Calu3 (cell line): ENCODE results near the gene ZPLD1. TPM values are rescaled to one million over a fixed set of nuclear protein-coding genes. Genes with fewer than 3 reads are reported as not detected.

Experiments used
- BruUV-seq: library from RNA; stranded (reverse); fragments of 400-500 nt; replicated peaks from 2 replicates; lab custom pipeline; 2021; lab: Mats Ljungman, UMichigan
- CTCF ChIA-PET: fragments of 300-600 bp; sonication (Branson Sonifier 250); formaldehyde crosslinking; loops from one replicate; lab custom pipeline; 2022; ENCODE audit warnings: antibody characterized with exemption; lab: Charles Lee
- DNase-seq: peaks from one replicate; pipeline ENCODE4 v3.0.0; 2022
- H3K27ac Mint-ChIP-seq: one replicate; pipeline ENCODE4 v1.8.0; 2022; ENCODE audit warnings: mixed read lengths; ENCODE audit not compliant: unreplicated experiment
- H3K27me3 Mint-ChIP-seq: one replicate; pipeline ENCODE4 v1.8.0; 2022; ENCODE audit warnings: mixed read lengths; ENCODE audit not compliant: unreplicated experiment
- H3K36me3 Mint-ChIP-seq: one replicate; pipeline ENCODE4 v1.8.0; 2022; ENCODE audit warnings: mild to moderate bottlenecking, moderate library complexity, mixed read lengths; ENCODE audit not compliant: insufficient read depth, unreplicated experiment
- H3K4me1 Mint-ChIP-seq: one replicate; pipeline ENCODE4 v1.8.0; 2022; ENCODE audit warnings: mild to moderate bottlenecking, low read depth, mixed read lengths; ENCODE audit not compliant: unreplicated experiment
- H3K4me3 Mint-ChIP-seq: one replicate; pipeline ENCODE4 v1.8.0; 2022; ENCODE audit warnings: mild to moderate bottlenecking, low read depth, moderate library complexity, mixed read lengths; ENCODE audit not compliant: unreplicated experiment
- H3K9me3 Mint-ChIP-seq: one replicate; pipeline ENCODE4 v1.8.0; 2022; ENCODE audit warnings: low read depth, mixed read lengths; ENCODE audit not compliant: unreplicated experiment
- intact Hi-C: fragments of 100-400 bp; cut with micrococcal nuclease; formaldehyde crosslinking; loops from one replicate; pipeline ENCODE4 v1.10.0; 2022; ENCODE audit not compliant: unreplicated experiment
- total RNA-seq: library from RNA; stranded (reverse); gene quantifications from 2 replicates; pipeline ENCODE4 v1.2.3, GENCODE V29; 2022
- TF ChIP-seq, protein P1 (sequence below): fragments of 200-600 bp; IDR thresholded peaks from one replicate; pipeline ENCODE4 v1.8.0; 2022; ENCODE audit warnings: antibody characterized with exemption; ENCODE audit not compliant: unreplicated experiment

Gene ZPLD1
- total RNA-seq, 1 experiment from 2014 or later: 0.64 TPM

DNA sequence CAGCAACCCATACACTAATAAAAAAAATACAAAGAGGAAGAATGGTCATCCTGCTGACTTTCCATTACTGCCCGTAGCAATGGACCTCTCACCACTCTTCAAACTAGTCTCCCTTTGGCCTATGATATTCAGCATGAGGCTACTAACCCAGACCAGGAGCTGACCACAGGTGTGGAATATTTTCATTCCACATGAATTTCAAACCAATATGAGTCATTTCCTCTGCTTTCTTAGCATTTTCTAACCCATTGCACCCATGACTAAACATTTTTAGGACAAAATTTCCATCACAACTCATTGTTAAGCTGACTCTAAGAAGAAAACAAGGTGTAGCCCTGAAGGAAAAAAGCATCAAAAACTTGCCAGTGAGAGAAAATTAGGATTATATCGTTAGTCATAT is 34.0 kb upstream of the ZPLD1 start:
- no peaks in the 10 kb centered on the region for H3K27me3 Mint-ChIP-seq
- no TSS peak for BruUV-seq
- H3K4me1 Mint-ChIP-seq: peaks cover 20% of the 10 kb centered on the region
- no peak for DNase-seq
- intact Hi-C loops: loop anchor here (10.0 kb wide), 1 partner anchor 56 kb away; no protein-coding TSS in a partner anchor
- H3K27ac Mint-ChIP-seq: peak overlapping the region; percentile 83
- CTCF ChIA-PET: no interaction called here
- no peaks in the 10 kb centered on the region for H3K36me3 Mint-ChIP-seq
- H3K9me3 Mint-ChIP-seq: no peaks in the 10 kb centered on the region
- H3K4me3 Mint-ChIP-seq: no peak overlapping the region
- TF ChIP-seq, protein P1, sequence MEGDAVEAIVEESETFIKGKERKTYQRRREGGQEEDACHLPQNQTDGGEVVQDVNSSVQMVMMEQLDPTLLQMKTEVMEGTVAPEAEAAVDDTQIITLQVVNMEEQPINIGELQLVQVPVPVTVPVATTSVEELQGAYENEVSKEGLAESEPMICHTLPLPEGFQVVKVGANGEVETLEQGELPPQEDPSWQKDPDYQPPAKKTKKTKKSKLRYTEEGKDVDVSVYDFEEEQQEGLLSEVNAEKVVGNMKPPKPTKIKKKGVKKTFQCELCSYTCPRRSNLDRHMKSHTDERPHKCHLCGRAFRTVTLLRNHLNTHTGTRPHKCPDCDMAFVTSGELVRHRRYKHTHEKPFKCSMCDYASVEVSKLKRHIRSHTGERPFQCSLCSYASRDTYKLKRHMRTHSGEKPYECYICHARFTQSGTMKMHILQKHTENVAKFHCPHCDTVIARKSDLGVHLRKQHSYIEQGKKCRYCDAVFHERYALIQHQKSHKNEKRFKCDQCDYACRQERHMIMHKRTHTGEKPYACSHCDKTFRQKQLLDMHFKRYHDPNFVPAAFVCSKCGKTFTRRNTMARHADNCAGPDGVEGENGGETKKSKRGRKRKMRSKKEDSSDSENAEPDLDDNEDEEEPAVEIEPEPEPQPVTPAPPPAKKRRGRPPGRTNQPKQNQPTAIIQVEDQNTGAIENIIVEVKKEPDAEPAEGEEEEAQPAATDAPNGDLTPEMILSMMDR: no peak

- intact Hi-C loops: no loop called here
- Mint-ChIP-seq H3K4me3 (no peak overlapping the region), H3K27me3 (no peaks in the 10 kb centered on the region), H3K36me3 (no peaks in the 10 kb centered on the region), H3K9me3 (no peaks in the 10 kb centered on the region), H3K27ac (no peak overlapping the region), H3K4me1 (no peaks in the 10 kb centered on the region)
- DNase-seq: no peak
- TF ChIP-seq, protein P1: no peak
- CTCF ChIA-PET: no interaction called here
- BruUV-seq: no TSS peak
These were observed 24.2 kb upstream of the ZPLD1 start for GRCh38 chr3:102410616-102411015.

- BruUV-seq: no TSS peak
- intact Hi-C loops: no loop called here
- Mint-ChIP-seq H3K27me3 (no peaks in the 10 kb centered on the region), H3K27ac (no peak overlapping the region), H3K4me1 (no peaks in the 10 kb centered on the region), H3K36me3 (no peaks in the 10 kb centered on the region), H3K4me3 (no peak overlapping the region), H3K9me3 (no peaks in the 10 kb centered on the region)
- TF ChIP-seq, protein P1: no peak
- DNase-seq: no peak
- CTCF ChIA-PET: interaction anchor here (0.6 to 0.8 kb wide), 2 partner anchors 30 to 186 kb away, joined by 3 to 8 read pairs; no protein-coding TSS in a partner anchor
These were observed 19.3 kb upstream of the ZPLD1 start for GRCh38 chr3:102415553-102415952.

- intact Hi-C loops: no loop called here
- Mint-ChIP-seq H3K36me3 (no peaks in the 10 kb centered on the region), H3K4me1 (no peaks in the 10 kb centered on the region)
These were observed 15.0 kb upstream of the ZPLD1 start for GRCh38 chr3:102419786-102420185.

More at GRCh38 chr3:102419786-102420185, 15.0 kb upstream of the ZPLD1 start:
- CTCF ChIA-PET: no interaction called here
- BruUV-seq: no TSS peak
- Mint-ChIP-seq H3K27ac (no peak overlapping the region), H3K27me3 (no peaks in the 10 kb centered on the region), H3K9me3 (no peaks in the 10 kb centered on the region), H3K4me3 (no peak overlapping the region)
- TF ChIP-seq, protein P1: no peak
- DNase-seq: no peak
